ENCODE results near the gene ACADVL.

Gene ACADVL

GRCh38 chr17:7216242-7217112 lies 3.3 kb upstream of the ACADVL start:
- H3K27me3 ChIP-seq (ENCODE audit: low read length): no peaks in the 10 kb centered on the region
- H3K9me3 ChIP-seq (ENCODE audit: insufficient read depth, low read length): no peaks in the 10 kb centered on the region
- H3K79me2 ChIP-seq (ENCODE audit: insufficient read depth, low read length): no peaks in the 10 kb centered on the region
- no peak overlapping the region for H3K4me2 ChIP-seq (ENCODE audit: low read depth, low read length, poor library complexity, severe bottlenecking)
- H4K20me1 ChIP-seq (ENCODE audit: low read depth, low read length): no peaks in the 10 kb centered on the region
- H3K9me2 ChIP-seq (replicated peaks; ENCODE audit: insufficient read depth, low read length): no peaks in the 10 kb centered on the region
- no peaks in the 10 kb centered on the region for H3K36me3 ChIP-seq (ENCODE audit: low read length)
- H3K9ac ChIP-seq (ENCODE audit: low read length): no peak overlapping the region
- TF ChIP-seq EZH2phosphoT487 (conservative IDR thresholded peaks at IDR 0.05; ENCODE audit: low read length): no peak
- TF ChIP-seq CTCF (IDR thresholded peaks at IDR 0.05; ENCODE audit: insufficient read depth, low read length, poor library complexity, severe bottlenecking): no peak
- no peak overlapping the region for H3K4me3 ChIP-seq (ENCODE audit: insufficient read depth, low read length, poor library complexity, severe bottlenecking)
- H3K27ac ChIP-seq (ENCODE audit: low read depth, low read length): no peak overlapping the region
- peaks cover 11% of the 10 kb centered on the region; the same call in 1 of the 2 replicates for H3F3A ChIP-seq (ENCODE audit: insufficient read depth)
- H2AFZ ChIP-seq (ENCODE audit: low read depth, low read length, severe bottlenecking): no peak overlapping the region

GRCh38 chr17:7217113-7217987 lies 2.4 kb upstream of the ACADVL start:
- Histone ChIP-seq H3K27ac (ENCODE audit: low read depth, low read length) (no peak overlapping the region), H3K36me3 (ENCODE audit: low read length) (no peaks in the 10 kb centered on the region)

GRCh38 chr17:7218166-7218565 lies 1.6 kb upstream of the ACADVL start:
- H3K36me3 ChIP-seq (ENCODE audit: low read length): no peaks in the 10 kb centered on the region
- H3K4me2 ChIP-seq (ENCODE audit: low read depth, low read length, poor library complexity, severe bottlenecking): no peak overlapping the region
- H3K27me3 ChIP-seq (ENCODE audit: low read length): no peaks in the 10 kb centered on the region
- H3K9ac ChIP-seq (ENCODE audit: low read length): no peak overlapping the region
- H3K27ac ChIP-seq (ENCODE audit: low read depth, low read length): no peak overlapping the region
- no peaks in the 10 kb centered on the region for H4K20me1 ChIP-seq (ENCODE audit: low read depth, low read length)
- H3F3A ChIP-seq (ENCODE audit: insufficient read depth): peaks cover 12% of the 10 kb centered on the region; the same call in 1 of the 2 replicates
- TF ChIP-seq EZH2phosphoT487 (conservative IDR thresholded peaks at IDR 0.05; ENCODE audit: low read length): no peak
- no peak for TF ChIP-seq CTCF (IDR thresholded peaks at IDR 0.05; ENCODE audit: insufficient read depth, low read length, poor library complexity, severe bottlenecking)
- H3K9me3 ChIP-seq (ENCODE audit: insufficient read depth, low read length): no peaks in the 10 kb centered on the region
- H3K9me2 ChIP-seq (replicated peaks; ENCODE audit: insufficient read depth, low read length): no peaks in the 10 kb centered on the region
- H3K79me2 ChIP-seq (ENCODE audit: insufficient read depth, low read length): no peaks in the 10 kb centered on the region
- H2AFZ ChIP-seq (ENCODE audit: low read depth, low read length, severe bottlenecking): no peak overlapping the region
- no peak overlapping the region for H3K4me3 ChIP-seq (ENCODE audit: insufficient read depth, low read length, poor library complexity, severe bottlenecking)

More at GRCh38 chr17:7217113-7217987, 2.4 kb upstream of the ACADVL start:
- H3K9ac ChIP-seq (ENCODE audit: low read length): no peak overlapping the region
- H3K9me3 ChIP-seq (ENCODE audit: insufficient read depth, low read length): no peaks in the 10 kb centered on the region
- H3K9me2 ChIP-seq (replicated peaks; ENCODE audit: insufficient read depth, low read length): no peaks in the 10 kb centered on the region
- TF ChIP-seq EZH2phosphoT487 (conservative IDR thresholded peaks at IDR 0.05; ENCODE audit: low read length) (no peak), CTCF (IDR thresholded peaks at IDR 0.05; ENCODE audit: insufficient read depth, low read length, poor library complexity, severe bottlenecking) (no peak)
- peaks cover 12% of the 10 kb centered on the region; the same call in 1 of the 2 replicates for H3F3A ChIP-seq (ENCODE audit: insufficient read depth)
- no peaks in the 10 kb centered on the region for H3K79me2 ChIP-seq (ENCODE audit: insufficient read depth, low read length)
- no peak overlapping the region for H3K4me3 ChIP-seq (ENCODE audit: insufficient read depth, low read length, poor library complexity, severe bottlenecking)
- H2AFZ ChIP-seq (ENCODE audit: low read depth, low read length, severe bottlenecking): no peak overlapping the region
- no peaks in the 10 kb centered on the region for H4K20me1 ChIP-seq (ENCODE audit: low read depth, low read length)
- no peaks in the 10 kb centered on the region for H3K27me3 ChIP-seq (ENCODE audit: low read length)
- no peak overlapping the region for H3K4me2 ChIP-seq (ENCODE audit: low read depth, low read length, poor library complexity, severe bottlenecking)
